ENCODE measurements around the gene ABCB4.

- TF ChIP-seq GATA2 (IDR thresholded peaks at IDR 0.05; ENCODE audit: low read depth, low read length) (no peak), GATA3 (IDR thresholded peaks at IDR 0.05; ENCODE audit: low read depth, low read length) (no peak)
Observed at GRCh38 chr7:87473192-87473591, 2.3 kb downstream of the ABCB4 start.

Data from SH-SY5Y (cell line).